ENCODE results near the gene RGL3. TPM values are rescaled to one million over a fixed set of nuclear protein-coding genes. Genes with fewer than 3 reads are reported as not detected.

Gene RGL3
- total RNA-seq, 2 experiments from 2014 or later: 0.49 TPM; not detected in 1

DNA sequence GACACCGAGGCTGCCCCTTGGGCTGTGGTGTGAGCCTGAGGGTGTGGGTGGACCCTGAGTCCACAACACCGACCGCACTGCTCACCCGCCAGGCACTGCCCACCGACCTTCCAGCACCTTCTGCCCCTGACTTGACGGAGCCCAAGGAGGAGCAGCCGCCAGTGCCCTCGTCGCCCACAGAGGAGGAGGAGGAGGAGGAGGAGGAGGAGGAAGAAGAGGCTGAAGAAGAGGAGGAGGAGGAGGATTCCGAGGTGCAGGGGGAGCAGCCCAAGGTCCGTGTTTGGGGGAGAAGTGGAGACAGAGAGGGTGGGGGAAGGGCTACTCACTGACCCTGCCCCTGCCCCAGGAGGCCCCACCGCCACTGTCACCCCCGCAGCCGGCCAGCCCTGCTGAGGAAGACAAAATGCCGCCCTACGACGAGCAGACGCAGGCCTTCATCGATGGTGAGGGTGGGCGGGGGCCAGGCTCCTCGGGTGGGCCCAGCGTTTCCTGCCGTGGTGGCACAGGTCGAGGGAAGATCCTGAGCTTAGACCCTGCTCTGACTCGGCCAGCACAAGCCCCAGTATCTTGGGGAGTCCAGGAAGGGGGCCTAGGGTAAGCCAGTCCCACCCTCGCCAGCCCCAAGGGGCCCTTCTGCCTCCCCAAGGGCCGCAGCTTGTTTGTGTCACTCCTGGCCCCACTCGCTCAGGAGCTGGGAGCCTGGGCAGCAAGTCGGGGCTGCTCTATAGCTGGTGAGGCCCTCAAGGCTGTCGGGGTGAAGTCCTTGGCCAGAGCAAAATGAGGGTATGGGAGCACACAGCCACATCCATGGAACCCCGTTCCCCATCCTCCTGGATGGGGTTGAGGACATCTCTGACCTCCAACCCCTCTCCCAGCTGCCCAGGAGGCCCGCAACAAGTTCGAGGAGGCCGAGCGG, 28.5 kb upstream of the RGL3 start:
- H3K4me3 ChIP-seq (ENCODE audit: low read depth, low read length, poor library complexity, severe bottlenecking): no peak overlapping the region
- intact Hi-C loops (cut with micrococcal nuclease; ENCODE audit: unreplicated experiment): loop anchor here (2.0 kb wide), 1 partner anchor 67 kb away; no protein-coding TSS in a partner anchor
- peaks cover 78% of the 10 kb centered on the region for H3K36me3 ChIP-seq (ENCODE audit: insufficient read depth, low read length)
- no peaks in the 10 kb centered on the region for H3K9me2 ChIP-seq (ENCODE audit: insufficient read depth, low read length)
- POLR2A ChIA-PET: no interaction called here
- no peaks in the 10 kb centered on the region for H4K20me1 ChIP-seq (ENCODE audit: insufficient read depth, low read length)
- no peak for DNase-seq (ENCODE audit: low spot score)
- no peak overlapping the region for H2AFZ ChIP-seq (ENCODE audit: low read length)
- H3K27ac ChIP-seq (ENCODE audit: low read depth, low read length, poor library complexity, severe bottlenecking): no peak overlapping the region
- no peaks in the 10 kb centered on the region for H3K79me2 ChIP-seq (ENCODE audit: insufficient read depth, low read depth, low read length)
- no peak overlapping the region for H3K4me2 ChIP-seq (ENCODE audit: low read length)
- H3K4me1 ChIP-seq (ENCODE audit: insufficient read depth, low read length, poor library complexity, severe bottlenecking): peaks cover 12% of the 10 kb centered on the region
- CTCF ChIA-PET (ENCODE audit: unreplicated experiment): interaction anchor here (0.6 kb wide), 1 partner anchor 133 kb away, joined by 4 read pairs; no protein-coding TSS in a partner anchor
- H3K9me3 ChIP-seq (ENCODE audit: low read length): no peaks in the 10 kb centered on the region
- TF ChIP-seq EZH2phosphoT487 (IDR thresholded peaks at IDR 0.05; ENCODE audit: borderline replicate concordance, low read depth, low read length): no peak
- TF ChIP-seq, protein P1, sequence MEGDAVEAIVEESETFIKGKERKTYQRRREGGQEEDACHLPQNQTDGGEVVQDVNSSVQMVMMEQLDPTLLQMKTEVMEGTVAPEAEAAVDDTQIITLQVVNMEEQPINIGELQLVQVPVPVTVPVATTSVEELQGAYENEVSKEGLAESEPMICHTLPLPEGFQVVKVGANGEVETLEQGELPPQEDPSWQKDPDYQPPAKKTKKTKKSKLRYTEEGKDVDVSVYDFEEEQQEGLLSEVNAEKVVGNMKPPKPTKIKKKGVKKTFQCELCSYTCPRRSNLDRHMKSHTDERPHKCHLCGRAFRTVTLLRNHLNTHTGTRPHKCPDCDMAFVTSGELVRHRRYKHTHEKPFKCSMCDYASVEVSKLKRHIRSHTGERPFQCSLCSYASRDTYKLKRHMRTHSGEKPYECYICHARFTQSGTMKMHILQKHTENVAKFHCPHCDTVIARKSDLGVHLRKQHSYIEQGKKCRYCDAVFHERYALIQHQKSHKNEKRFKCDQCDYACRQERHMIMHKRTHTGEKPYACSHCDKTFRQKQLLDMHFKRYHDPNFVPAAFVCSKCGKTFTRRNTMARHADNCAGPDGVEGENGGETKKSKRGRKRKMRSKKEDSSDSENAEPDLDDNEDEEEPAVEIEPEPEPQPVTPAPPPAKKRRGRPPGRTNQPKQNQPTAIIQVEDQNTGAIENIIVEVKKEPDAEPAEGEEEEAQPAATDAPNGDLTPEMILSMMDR (conservative IDR thresholded peaks at IDR 0.05; ENCODE audit: low read length): no peak
- no TSS peak for BruUV-seq (replicated peaks)

DNA sequence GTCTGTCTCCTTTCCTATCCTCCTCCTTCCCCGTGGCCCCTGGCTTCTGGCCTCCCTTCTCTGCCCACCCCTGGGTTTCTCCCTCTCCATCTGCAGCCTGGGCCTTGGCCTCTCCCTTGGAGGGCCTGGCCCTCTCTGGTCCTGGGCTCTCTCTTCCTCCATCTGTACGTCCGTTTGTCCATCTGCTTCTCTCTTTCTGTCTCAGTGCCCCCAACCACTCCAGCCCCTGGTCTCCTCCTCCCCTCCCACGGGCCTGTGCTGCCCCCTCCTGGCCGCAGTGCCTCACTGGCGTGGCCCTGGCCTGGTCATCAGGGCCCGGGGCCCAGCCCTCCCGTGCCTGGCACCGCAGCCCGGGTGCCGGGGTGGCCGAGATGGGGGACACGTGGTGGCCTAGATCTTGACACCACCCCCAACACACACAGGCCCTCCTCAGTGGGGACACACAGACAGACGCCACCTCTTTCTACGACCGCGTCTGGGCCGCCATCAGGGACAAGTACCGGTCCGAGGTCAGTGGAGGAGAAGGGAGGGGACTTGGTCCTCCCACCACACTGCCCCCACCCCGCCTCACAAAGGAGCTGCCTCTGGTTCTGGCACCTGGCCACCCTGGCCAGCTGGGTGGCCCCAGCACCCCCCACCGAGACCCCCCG, 27.7 kb upstream of the RGL3 start:
- H3K4me1 ChIP-seq (ENCODE audit: insufficient read depth, low read length, poor library complexity, severe bottlenecking): peaks cover 5% of the 10 kb centered on the region
- POLR2A ChIA-PET: no interaction called here
- peaks cover 86% of the 10 kb centered on the region for H3K36me3 ChIP-seq (ENCODE audit: insufficient read depth, low read length)
- TF ChIP-seq, protein P1 (conservative IDR thresholded peaks at IDR 0.05; ENCODE audit: low read length): peak; percentile 84
- TF ChIP-seq EZH2phosphoT487 (IDR thresholded peaks at IDR 0.05; ENCODE audit: borderline replicate concordance, low read depth, low read length): no peak
- no peaks in the 10 kb centered on the region for H3K79me2 ChIP-seq (ENCODE audit: insufficient read depth, low read depth, low read length)
- H3K27ac ChIP-seq (ENCODE audit: low read depth, low read length, poor library complexity, severe bottlenecking): no peak overlapping the region
- H3K9me3 ChIP-seq (ENCODE audit: low read length): no peaks in the 10 kb centered on the region
- no peak overlapping the region for H2AFZ ChIP-seq (ENCODE audit: low read length)
- no peak overlapping the region for H3K4me3 ChIP-seq (ENCODE audit: low read depth, low read length, poor library complexity, severe bottlenecking)
- no TSS peak for BruUV-seq (replicated peaks)
- H3K4me2 ChIP-seq (ENCODE audit: low read length): no peak overlapping the region
- no peaks in the 10 kb centered on the region for H3K9me2 ChIP-seq (ENCODE audit: insufficient read depth, low read length)
- CTCF ChIA-PET (ENCODE audit: unreplicated experiment): interaction anchor here (0.6 kb wide), 1 partner anchor 134 kb away, joined by 4 read pairs; no protein-coding TSS in a partner anchor
- no peaks in the 10 kb centered on the region for H4K20me1 ChIP-seq (ENCODE audit: insufficient read depth, low read length)
- intact Hi-C loops (cut with micrococcal nuclease; ENCODE audit: unreplicated experiment): loop anchor here (1.0 to 2.0 kb wide), 2 partner anchors 66 to 153 kb away; no protein-coding TSS in a partner anchor
- DNase-seq (ENCODE audit: low spot score): peak; percentile 59

All from OCI-LY7 (cell line).